ENCODE data around the gene SFT2D3.

The SFT2D3 gene

DNA sequence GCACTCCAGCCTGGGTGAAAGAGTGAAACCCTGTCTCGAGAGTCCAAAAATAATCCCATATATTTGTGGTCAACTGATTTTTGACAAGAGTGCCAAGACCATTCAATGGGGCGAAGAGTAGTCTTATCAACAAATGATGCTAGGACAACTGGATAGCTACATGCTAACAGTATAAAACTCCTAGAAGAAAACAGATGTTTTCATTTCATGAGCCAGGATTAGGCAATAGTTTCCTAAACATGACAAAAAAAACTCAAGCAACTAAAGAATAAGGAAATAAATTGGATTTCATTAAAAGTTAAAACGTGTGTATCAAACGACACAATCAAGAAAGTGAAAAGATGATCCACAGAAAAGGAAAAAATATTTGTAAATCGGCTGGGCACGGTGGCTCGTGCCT is 32.2 kb upstream of the SFT2D3 start:
- Histone ChIP-seq H3K4me2 (ENCODE audit: low read length) (no peak overlapping the region), H3K9me3 (ENCODE audit: control insufficient read depth, low read length) (no peaks in the 10 kb centered on the region), H3K4me1 (no peaks in the 10 kb centered on the region), H3K27ac (no peak overlapping the region), H3K4me3 (ENCODE audit: low read depth, low read length) (no peak overlapping the region), H2AFZ (no peak overlapping the region), H3K36me3 (ENCODE audit: control insufficient read depth, insufficient read depth, low read length) (no peaks in the 10 kb centered on the region), H3K9ac (no peak overlapping the region), H3K27me3 (ENCODE audit: control insufficient read depth, insufficient read depth, low read length) (no peaks in the 10 kb centered on the region), H3K79me2 (no peaks in the 10 kb centered on the region)
- TF ChIP-seq, protein P1, sequence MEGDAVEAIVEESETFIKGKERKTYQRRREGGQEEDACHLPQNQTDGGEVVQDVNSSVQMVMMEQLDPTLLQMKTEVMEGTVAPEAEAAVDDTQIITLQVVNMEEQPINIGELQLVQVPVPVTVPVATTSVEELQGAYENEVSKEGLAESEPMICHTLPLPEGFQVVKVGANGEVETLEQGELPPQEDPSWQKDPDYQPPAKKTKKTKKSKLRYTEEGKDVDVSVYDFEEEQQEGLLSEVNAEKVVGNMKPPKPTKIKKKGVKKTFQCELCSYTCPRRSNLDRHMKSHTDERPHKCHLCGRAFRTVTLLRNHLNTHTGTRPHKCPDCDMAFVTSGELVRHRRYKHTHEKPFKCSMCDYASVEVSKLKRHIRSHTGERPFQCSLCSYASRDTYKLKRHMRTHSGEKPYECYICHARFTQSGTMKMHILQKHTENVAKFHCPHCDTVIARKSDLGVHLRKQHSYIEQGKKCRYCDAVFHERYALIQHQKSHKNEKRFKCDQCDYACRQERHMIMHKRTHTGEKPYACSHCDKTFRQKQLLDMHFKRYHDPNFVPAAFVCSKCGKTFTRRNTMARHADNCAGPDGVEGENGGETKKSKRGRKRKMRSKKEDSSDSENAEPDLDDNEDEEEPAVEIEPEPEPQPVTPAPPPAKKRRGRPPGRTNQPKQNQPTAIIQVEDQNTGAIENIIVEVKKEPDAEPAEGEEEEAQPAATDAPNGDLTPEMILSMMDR (IDR thresholded peaks at IDR 0.05) = no peak

DNA sequence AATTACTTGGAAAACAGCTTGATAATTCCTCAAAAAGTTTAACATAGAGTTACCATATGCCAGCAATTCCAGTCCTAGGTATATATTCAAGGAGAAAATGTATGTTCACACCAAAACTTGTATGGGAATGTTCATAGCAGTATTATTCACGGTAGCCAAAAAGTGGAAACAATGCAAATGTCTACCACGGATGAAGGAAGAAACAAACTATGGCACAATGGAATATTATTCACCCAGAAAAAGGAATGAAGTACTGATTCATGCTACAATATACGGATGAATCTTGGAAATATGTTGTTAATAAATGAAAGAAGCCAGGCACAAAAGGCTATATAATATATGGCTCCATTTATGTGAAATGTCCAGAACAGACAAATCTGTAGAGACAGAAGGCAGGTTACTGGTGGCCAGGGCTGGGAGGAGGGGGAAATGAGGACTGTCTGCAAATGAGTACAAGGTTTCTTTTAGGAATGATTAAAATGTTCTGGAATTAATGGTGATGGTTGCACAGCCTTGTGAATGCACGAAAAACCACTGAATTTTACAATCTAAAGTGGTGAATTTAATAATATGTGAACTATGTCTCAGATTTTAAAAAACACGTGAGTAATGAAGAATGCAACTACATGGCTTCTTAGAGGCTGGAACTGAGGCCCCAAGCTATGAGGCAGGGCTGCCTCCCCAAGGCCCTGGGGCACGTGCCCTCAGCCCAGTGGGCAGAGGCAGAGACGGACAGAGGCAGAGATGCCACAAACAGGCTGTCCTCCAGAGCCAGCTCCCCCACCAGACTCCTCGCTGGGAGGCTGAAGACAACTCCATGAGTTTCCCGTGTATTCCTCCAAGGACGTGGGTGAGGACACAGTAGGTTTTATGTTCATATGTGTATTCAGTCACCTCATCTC is 31.0 kb upstream of the SFT2D3 start:
- no peaks in the 10 kb centered on the region for H3K36me3 ChIP-seq (ENCODE audit: control insufficient read depth, insufficient read depth, low read length)
- TF ChIP-seq, protein P1 (IDR thresholded peaks at IDR 0.05) = no peak
- H3K27me3 ChIP-seq (ENCODE audit: control insufficient read depth, insufficient read depth, low read length) = no peaks in the 10 kb centered on the region
- H3K79me2 ChIP-seq = no peaks in the 10 kb centered on the region
- no peak overlapping the region for H3K4me3 ChIP-seq (ENCODE audit: low read depth, low read length)
- no peaks in the 10 kb centered on the region for H3K9me3 ChIP-seq (ENCODE audit: control insufficient read depth, low read length)
- no peaks in the 10 kb centered on the region for H3K4me1 ChIP-seq
- no peak overlapping the region for H3K9ac ChIP-seq
- H3K4me2 ChIP-seq (ENCODE audit: low read length) = no peak overlapping the region
- no peak overlapping the region for H2AFZ ChIP-seq
- H3K27ac ChIP-seq = no peak overlapping the region

DNA sequence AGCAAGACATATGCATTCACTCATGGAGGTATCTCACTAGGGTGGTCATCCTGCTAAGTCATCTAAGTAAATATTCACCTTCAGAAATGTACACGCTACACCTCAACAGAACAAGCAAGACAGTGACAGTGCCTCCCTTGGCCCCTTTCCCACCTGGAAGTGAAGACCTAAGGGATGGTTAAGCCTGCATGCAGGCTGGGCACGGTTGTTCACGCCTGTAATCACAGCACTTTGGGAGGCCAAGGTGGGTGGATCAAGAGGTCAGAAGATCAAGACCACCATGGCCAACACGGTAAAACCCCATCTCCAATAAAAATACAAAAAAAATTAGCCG is 30.4 kb upstream of the SFT2D3 start:
- Histone ChIP-seq H3K79me2 (no peaks in the 10 kb centered on the region), H3K9ac (no peak overlapping the region), H2AFZ (no peak overlapping the region), H3K4me2 (ENCODE audit: low read length) (no peak overlapping the region), H3K4me3 (ENCODE audit: low read depth, low read length) (no peak overlapping the region), H3K27ac (no peak overlapping the region), H3K27me3 (ENCODE audit: control insufficient read depth, insufficient read depth, low read length) (no peaks in the 10 kb centered on the region), H3K36me3 (ENCODE audit: control insufficient read depth, insufficient read depth, low read length) (no peaks in the 10 kb centered on the region), H3K9me3 (ENCODE audit: control insufficient read depth, low read length) (no peaks in the 10 kb centered on the region), H3K4me1 (peaks cover 4% of the 10 kb centered on the region)
- TF ChIP-seq, protein P1 (IDR thresholded peaks at IDR 0.05) = no peak

DNA sequence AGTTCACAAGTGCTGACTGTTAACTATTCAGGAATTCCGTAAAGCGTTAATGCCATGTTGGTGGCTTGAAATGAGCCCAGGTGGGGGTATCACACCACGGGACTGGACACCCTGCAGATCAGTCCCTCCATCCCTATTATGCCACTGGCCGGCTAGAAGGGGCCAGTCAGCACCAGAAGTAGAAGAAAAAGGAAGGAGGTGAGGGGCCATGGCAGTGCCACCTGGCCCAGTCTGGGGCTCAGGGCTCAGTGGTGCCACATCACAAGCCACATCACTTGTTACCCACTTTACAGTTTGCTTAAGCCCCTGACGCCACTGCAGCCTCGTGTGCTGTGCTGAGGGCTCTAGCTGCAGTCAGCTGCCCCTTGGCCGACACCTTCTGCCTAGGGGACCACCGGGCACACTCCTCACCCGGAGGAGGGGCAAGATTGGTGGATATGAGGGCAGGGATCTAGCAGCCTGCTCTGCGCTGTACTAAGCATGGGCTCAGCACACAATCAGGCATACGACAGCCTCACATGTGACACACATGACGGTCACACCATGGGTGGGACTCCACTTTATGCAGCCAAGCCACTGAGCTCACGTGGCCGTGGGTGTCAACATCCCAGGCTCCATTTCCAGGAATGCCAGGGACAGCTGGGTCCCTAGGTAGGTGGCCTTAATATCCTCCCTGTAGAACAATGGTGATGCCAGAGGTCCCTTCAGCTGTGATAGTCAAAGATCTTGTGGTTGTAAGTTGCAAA is 29.6 kb upstream of the SFT2D3 start:
- H3K4me3 ChIP-seq (ENCODE audit: low read depth, low read length) = no peak overlapping the region
- H3K27ac ChIP-seq = no peak overlapping the region
- H3K27me3 ChIP-seq (ENCODE audit: control insufficient read depth, insufficient read depth, low read length) = no peaks in the 10 kb centered on the region
- peaks cover 6% of the 10 kb centered on the region for H3K4me1 ChIP-seq
- TF ChIP-seq, protein P1 (IDR thresholded peaks at IDR 0.05) = no peak
- no peak overlapping the region for H3K4me2 ChIP-seq (ENCODE audit: low read length)
- H2AFZ ChIP-seq = no peak overlapping the region
- H3K79me2 ChIP-seq = no peaks in the 10 kb centered on the region
- H3K9me3 ChIP-seq (ENCODE audit: control insufficient read depth, low read length) = no peaks in the 10 kb centered on the region
- H3K36me3 ChIP-seq (ENCODE audit: control insufficient read depth, insufficient read depth, low read length) = no peaks in the 10 kb centered on the region
- no peak overlapping the region for H3K9ac ChIP-seq

Measured in parathyroid adenoma (tissue), 2 donors.